ENCODE measurements around the gene PCDHGA2. TPM values are rescaled to one million over a fixed set of nuclear protein-coding genes. Genes with fewer than 3 reads are reported as not detected.

PCDHGA2 gene
- total RNA-seq, 1 donor from 2014 or later: 0.08 TPM

Other genes starting within 250 kb of the PCDHGA2 start
- not detected in 2 replicates for gene PCDHB2, start 244.1 kb upstream of the PCDHGA2 start, total RNA-seq
- not detected in 2 replicates for gene PCDHB3, start 238.3 kb upstream of the PCDHGA2 start, total RNA-seq
- gene PCDHB4, start 216.9 kb upstream of the PCDHGA2 start, total RNA-seq: not detected in 2 replicates
- not detected in 2 replicates for gene PCDHB5, start 203.6 kb upstream of the PCDHGA2 start, total RNA-seq
- not detected in 2 replicates for gene PCDHB6, start 188.7 kb upstream of the PCDHGA2 start, total RNA-seq
- gene PCDHB7, start 166.1 kb upstream of the PCDHGA2 start, total RNA-seq: not detected in 2 replicates
- gene PCDHB8, start 161.0 kb upstream of the PCDHGA2 start, total RNA-seq: not detected in 2 replicates
- not detected in 2 replicates for gene PCDHB16, start 156.4 kb upstream of the PCDHGA2 start, total RNA-seq
- not detected in 2 replicates for gene PCDHB9, start 151.6 kb upstream of the PCDHGA2 start, total RNA-seq
- gene PCDHB10, start 146.4 kb upstream of the PCDHGA2 start, total RNA-seq: not detected in 2 replicates
- not detected in 2 replicates for gene PCDHB11, start 139.1 kb upstream of the PCDHGA2 start, total RNA-seq
- not detected in 2 replicates for gene PCDHB12, start 130.0 kb upstream of the PCDHGA2 start, total RNA-seq
- gene PCDHB13, start 124.8 kb upstream of the PCDHGA2 start, total RNA-seq: not detected in 2 replicates
- gene PCDHB14, start 115.4 kb upstream of the PCDHGA2 start, total RNA-seq: not detected in 2 replicates
- not detected in 2 replicates for gene PCDHB15, start 93.4 kb upstream of the PCDHGA2 start, total RNA-seq
- gene SLC25A2, start 34.7 kb upstream of the PCDHGA2 start, total RNA-seq: 0.20 and 0.57 TPM in 2 replicates
- gene TAF7, start 18.0 kb upstream of the PCDHGA2 start, total RNA-seq: 71.6 and 73.7 TPM in 2 replicates
- gene PCDHGA1, start 8.2 kb upstream of the PCDHGA2 start, total RNA-seq: 0.10 TPM in 2 replicates
- gene PCDHGA3, start 5.1 kb downstream of the PCDHGA2 start, total RNA-seq: 0.10 TPM in 1 of 2 replicates, not detected in the other
- gene PCDHGB1, start 11.3 kb downstream of the PCDHGA2 start, total RNA-seq: 0.18 and 0.32 TPM in 2 replicates
- gene PCDHGA4, start 16.3 kb downstream of the PCDHGA2 start, total RNA-seq: 0.21 and 0.44 TPM in 2 replicates
- gene PCDHGB2, start 21.2 kb downstream of the PCDHGA2 start, total RNA-seq: 0.47 and 0.93 TPM in 2 replicates
- 0.24 and 0.31 TPM in 2 replicates for gene PCDHGA5, start 25.4 kb downstream of the PCDHGA2 start, total RNA-seq
- 0.47 and 0.66 TPM in 2 replicates for gene PCDHGB3, start 31.5 kb downstream of the PCDHGA2 start, total RNA-seq
- 0.16 and 0.42 TPM in 2 replicates for gene PCDHGA6, start 35.1 kb downstream of the PCDHGA2 start, total RNA-seq
- 0.16 and 0.22 TPM in 2 replicates for gene PCDHGA7, start 44.0 kb downstream of the PCDHGA2 start, total RNA-seq
- gene PCDHGB4, start 48.9 kb downstream of the PCDHGA2 start, total RNA-seq: 0.18 and 0.27 TPM in 2 replicates
- 0.03 TPM in 1 of 2 replicates, not detected in the other for gene PCDHGA8, start 53.9 kb downstream of the PCDHGA2 start, total RNA-seq
- 0.56 and 0.83 TPM in 2 replicates for gene PCDHGB5, start 59.2 kb downstream of the PCDHGA2 start, total RNA-seq
- gene PCDHGA9, start 64.0 kb downstream of the PCDHGA2 start, total RNA-seq: 0.21 and 0.39 TPM in 2 replicates
- gene PCDHGB6, start 69.3 kb downstream of the PCDHGA2 start, total RNA-seq: 0.12 and 0.18 TPM in 2 replicates
- gene PCDHGA10, start 74.2 kb downstream of the PCDHGA2 start, total RNA-seq: 0.10 and 0.13 TPM in 2 replicates
- gene PCDHGB7, start 78.9 kb downstream of the PCDHGA2 start, total RNA-seq: 0.13 TPM in 1 of 2 replicates, not detected in the other
- gene PCDHGA11, start 82.3 kb downstream of the PCDHGA2 start, total RNA-seq: 0.16 and 0.24 TPM in 2 replicates
- gene PCDHGA12, start 91.7 kb downstream of the PCDHGA2 start, total RNA-seq: 0.18 TPM in 1 of 2 replicates, not detected in the other
- 0.31 and 0.32 TPM in 2 replicates for gene PCDHGC3, start 137.2 kb downstream of the PCDHGA2 start, total RNA-seq
- not detected in 2 replicates for gene PCDHGC4, start 146.3 kb downstream of the PCDHGA2 start, total RNA-seq
- not detected in 2 replicates for gene PCDHGC5, start 150.3 kb downstream of the PCDHGA2 start, total RNA-seq